ENCODE results near the gene TMEM115.

TMEM115 gene

GRCh38 chr3:50353245-50354004 lies 5.9 kb downstream of the TMEM115 start:
- DNase-seq (ENCODE audit: low read depth in 2 of 2) = no peak

GRCh38 chr3:50352781-50353180 lies 6.5 kb downstream of the TMEM115 start:
- DNase-seq (ENCODE audit: low read depth in 2 of 2) = no peak

GRCh38 chr3:50351323-50351697 lies 8.0 kb downstream of the TMEM115 start:
- DNase-seq (ENCODE audit: low read depth in 2 of 2) = no peak

- peak; percentile 62 to 73 for DNase-seq (ENCODE audit: low read depth in 2 of 2)
Observed at GRCh38 chr3:50350527-50351322, 8.6 kb downstream of the TMEM115 start, which contains the start of the genes CYB561D2 and NPRL2. Gene CYB561D2 (plus strand): TSS chr3:50350862. CDS start chr3:50351434, 572 bp downstream. Gene NPRL2 (minus strand): TSS chr3:50350775. CDS start chr3:50350652, 123 bp downstream.

- DNase-seq (ENCODE audit: low read depth in 2 of 2) = no peak
Observed at GRCh38 chr3:50350213-50350526, 9.2 kb downstream of the TMEM115 start.

GRCh38 chr3:50347187-50347813 lies 12.0 kb downstream of the TMEM115 start:
- no peak for DNase-seq (ENCODE audit: low read depth in 2 of 2)

GRCh38 chr3:50345586-50346234 lies 13.6 kb downstream of the TMEM115 start, which contains the start of gene ZMYND10:
Gene ZMYND10 (minus strand): TSS chr3:50345732. CDS start chr3:50345579, 153 bp downstream.
- DNase-seq (ENCODE audit: low read depth in 2 of 2) = no peak

GRCh38 chr3:50345008-50345407 lies 14.3 kb downstream of the TMEM115 start:
- DNase-seq (ENCODE audit: low read depth in 2 of 2) = no peak

- no peak for DNase-seq (ENCODE audit: low read depth in 2 of 2)
Observed at GRCh38 chr3:50342813-50343633, 16.3 kb downstream of the TMEM115 start.

GRCh38 chr3:50341996-50342650 lies 17.2 kb downstream of the TMEM115 start:
- no peak for DNase-seq (ENCODE audit: low read depth in 2 of 2)

GRCh38 chr3:50341537-50341936 lies 17.8 kb downstream of the TMEM115 start:
- DNase-seq (ENCODE audit: low read depth in 2 of 2) = no peak

- DNase-seq (ENCODE audit: low read depth in 2 of 2) = no peak
Observed at GRCh38 chr3:50340448-50341329, 18.6 kb downstream of the TMEM115 start, which contains the start of gene RASSF1. Gene RASSF1 (minus strand): TSS chr3:50340836. CDS start chr3:50340805, 31 bp downstream.

- no peak for DNase-seq (ENCODE audit: low read depth in 2 of 2)
Observed at GRCh38 chr3:50340147-50340447, 19.2 kb downstream of the TMEM115 start.

- no peak for DNase-seq (ENCODE audit: low read depth in 2 of 2)
Observed at GRCh38 chr3:50339485-50340146, 19.7 kb downstream of the TMEM115 start.

- no peak for DNase-seq (ENCODE audit: low read depth in 2 of 2)
Observed at GRCh38 chr3:50338965-50339364, 20.4 kb downstream of the TMEM115 start.

- peak; percentile 96 to 97 for DNase-seq (ENCODE audit: low read depth in 2 of 2)
Observed at GRCh38 chr3:50337175-50337861, 22.0 kb downstream of the TMEM115 start.

- no peak for DNase-seq (ENCODE audit: low read depth in 2 of 2)
Observed at GRCh38 chr3:50336452-50337174, 22.7 kb downstream of the TMEM115 start.

Measured in fibroblast of skin of left biceps (primary cell).